KOPT-K1 (cell line): Measurements from ENCODE around the gene SIRT3.

Source experiments
- H3K27ac ChIP-seq: fragments of 200-600 bp; sonication (generic); 2 replicates; pipeline ENCODE4 v1.5.1; 2016; ENCODE audit warnings: antibody characterized with exemption, mild to moderate bottlenecking, low read depth, low read length; ENCODE audit not compliant: poor library complexity, severe bottlenecking
- H3K36me3 ChIP-seq: fragments of 200-600 bp; sonication (generic); 2 replicates; pipeline ENCODE4 v1.5.1; 2017; ENCODE audit warnings: antibody characterized with exemption, mild to moderate bottlenecking, low read length, moderate library complexity; ENCODE audit not compliant: insufficient read depth
- H3K9me3 ChIP-seq: fragments of 200-600 bp; sonication (generic); 2 replicates; pipeline ENCODE4 v1.5.1; 2017; ENCODE audit warnings: antibody characterized with exemption, low read length, mild to moderate bottlenecking; ENCODE audit not compliant: insufficient read depth, poor library complexity, severe bottlenecking

The SIRT3 gene

DNA sequence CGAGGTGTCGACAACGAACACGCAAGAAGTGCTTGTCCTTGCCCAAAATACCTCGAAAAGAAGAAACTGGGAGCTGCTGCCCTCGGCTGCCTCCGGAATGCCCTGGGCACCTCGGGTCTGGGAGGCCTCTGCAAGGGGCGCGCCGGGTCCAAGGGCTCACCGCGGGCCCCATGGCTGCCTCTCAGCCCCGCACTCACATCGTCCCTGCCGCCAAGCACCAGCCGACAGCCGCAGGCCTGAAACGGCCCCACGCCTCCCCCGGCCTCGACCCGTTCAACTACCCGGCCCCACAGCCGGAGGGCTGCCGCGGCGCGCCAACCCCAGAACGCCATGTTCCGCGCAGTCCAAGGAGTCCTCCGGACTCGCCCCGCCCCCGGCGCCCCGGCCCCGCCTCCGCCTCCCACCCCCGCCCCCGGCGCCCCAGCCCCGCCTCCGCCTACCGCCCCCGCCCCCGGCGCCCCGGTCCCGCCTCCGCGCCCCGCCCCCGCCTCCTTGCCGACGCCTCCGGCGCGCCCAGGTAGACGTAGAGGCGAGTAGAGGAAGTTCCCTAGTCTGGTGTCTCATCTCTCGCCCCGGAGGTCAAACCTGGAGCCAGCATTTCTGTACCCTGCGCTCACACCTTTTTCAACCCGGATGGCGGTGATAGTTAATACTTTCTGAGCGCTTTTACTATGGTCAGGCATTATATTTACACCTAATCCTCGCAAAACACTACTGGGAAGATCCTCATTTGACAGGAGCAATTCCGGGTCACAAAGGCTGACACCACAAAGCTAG, at the start of gene SIRT3:
SIRT3 (minus strand) TSS at position 346 of the 777 bp plus-strand sequence; CDS start at position 332, 14 bp downstream.
- H3K27ac ChIP-seq, result peak within 1 kb of the TSS; percentile 85
- H3K36me3 ChIP-seq, result peaks cover 28% of the 10 kb centered on the region
- H3K9me3 ChIP-seq, result no peaks in the 10 kb centered on the region

DNA sequence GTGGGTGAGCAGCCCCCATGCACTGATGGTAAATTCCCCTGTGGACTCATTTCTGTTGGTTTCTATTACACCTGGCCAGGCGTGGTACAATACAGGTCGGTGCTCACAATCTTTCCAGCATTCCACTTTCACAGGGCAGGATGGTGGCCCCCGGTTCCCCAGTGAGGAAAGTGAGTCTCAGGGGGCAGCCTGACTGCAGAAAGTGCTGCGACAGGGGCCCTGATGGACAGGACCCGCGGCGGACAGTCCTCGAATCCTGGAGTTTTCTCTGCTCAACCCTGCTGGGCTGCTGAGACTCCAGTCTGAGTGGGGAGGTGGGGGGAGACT, 49.7 kb upstream of the SIRT3 start:
- Histone ChIP-seq H3K27ac (no peak overlapping the region), H3K36me3 (peaks cover 1% of the 10 kb centered on the region; the same call in 1 of the 2 replicates), H3K9me3 (no peaks in the 10 kb centered on the region)

DNA sequence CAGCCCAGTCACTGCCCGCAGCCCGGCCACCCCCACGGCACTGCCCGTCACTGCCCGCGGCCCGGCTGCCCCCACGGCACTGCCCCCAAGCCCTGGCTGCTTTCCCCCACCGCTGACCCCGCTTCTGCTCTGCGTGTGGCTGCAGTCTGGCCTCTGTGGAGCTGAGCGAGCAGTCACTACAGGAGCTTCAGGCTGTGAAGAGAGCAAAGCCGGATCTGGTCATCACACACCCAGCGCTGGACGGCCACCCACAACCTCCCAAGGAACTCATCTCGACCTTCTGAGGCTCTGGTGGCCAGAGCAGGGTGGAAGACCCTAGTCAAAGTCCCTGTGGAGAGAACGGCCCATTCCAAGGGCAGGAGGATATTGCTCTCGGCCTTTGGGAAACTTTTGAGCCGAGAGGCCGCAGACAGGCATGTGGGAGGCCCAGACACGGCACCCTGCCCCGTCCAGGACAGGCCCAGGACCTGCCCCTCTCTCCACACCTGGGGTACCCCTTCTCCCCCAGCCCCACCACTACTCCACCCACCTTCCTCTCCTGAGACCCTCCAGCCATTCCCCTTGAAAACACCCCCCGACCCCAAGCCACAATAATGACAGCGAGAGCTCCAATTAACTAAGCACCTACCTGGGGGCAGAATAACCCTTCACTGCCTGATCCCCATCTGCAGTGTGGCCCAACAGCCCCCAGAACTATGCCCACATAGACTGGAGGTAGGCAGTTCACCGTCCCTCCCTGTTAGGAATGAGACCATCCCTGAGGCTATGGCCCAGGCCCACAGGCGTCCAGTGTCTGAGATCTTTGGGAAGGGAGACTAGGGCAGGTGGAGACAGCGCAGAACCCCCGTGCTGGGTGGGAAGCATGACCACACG, 49.1 kb upstream of the SIRT3 start:
- Histone ChIP-seq H3K27ac (no peak overlapping the region), H3K9me3 (no peaks in the 10 kb centered on the region), H3K36me3 (no peaks in the 10 kb centered on the region)

DNA sequence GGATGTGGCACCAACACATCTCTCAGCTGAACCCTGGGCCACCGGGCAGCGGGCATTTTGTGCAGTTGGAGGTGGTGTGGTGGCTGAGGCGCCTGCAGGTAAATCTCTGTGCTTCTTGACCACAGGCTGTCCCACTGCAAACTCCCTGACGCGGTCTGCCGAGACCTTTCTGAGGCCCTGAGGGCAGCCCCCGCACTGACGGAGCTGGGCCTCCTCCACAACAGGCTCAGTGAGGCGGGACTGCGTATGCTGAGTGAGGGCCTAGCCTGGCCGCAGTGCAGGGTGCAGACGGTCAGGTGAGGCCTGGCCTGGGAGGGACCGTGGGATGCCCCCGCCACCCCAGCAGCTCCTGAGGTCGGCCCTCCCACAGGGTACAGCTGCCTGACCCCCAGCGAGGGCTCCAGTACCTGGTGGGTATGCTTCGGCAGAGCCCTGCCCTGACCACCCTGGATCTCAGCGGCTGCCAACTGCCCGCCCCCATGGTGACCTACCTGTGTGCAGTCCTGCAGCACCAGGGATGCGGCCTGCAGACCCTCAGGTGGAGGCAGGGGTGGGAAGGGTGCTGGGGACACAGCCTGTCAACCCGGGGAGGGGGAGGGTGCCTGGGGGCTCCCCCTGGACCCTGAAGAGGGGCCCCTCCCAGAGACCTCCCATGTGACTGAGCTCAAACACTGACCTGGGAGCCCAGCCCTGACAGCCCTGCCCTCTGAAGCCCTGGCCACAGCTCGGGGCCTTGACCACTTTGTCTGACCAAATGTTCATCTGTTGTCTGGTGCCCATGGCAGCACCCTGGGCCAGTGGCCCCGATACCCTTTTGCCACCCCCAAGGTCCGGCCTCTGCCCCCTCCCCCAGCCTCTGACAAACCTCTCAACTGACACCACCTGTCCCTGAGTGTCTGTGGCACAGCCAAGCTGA, 48.2 kb upstream of the SIRT3 start:
- H3K27ac ChIP-seq, result no peak overlapping the region
- no peaks in the 10 kb centered on the region for H3K36me3 ChIP-seq
- H3K9me3 ChIP-seq, result no peaks in the 10 kb centered on the region

DNA sequence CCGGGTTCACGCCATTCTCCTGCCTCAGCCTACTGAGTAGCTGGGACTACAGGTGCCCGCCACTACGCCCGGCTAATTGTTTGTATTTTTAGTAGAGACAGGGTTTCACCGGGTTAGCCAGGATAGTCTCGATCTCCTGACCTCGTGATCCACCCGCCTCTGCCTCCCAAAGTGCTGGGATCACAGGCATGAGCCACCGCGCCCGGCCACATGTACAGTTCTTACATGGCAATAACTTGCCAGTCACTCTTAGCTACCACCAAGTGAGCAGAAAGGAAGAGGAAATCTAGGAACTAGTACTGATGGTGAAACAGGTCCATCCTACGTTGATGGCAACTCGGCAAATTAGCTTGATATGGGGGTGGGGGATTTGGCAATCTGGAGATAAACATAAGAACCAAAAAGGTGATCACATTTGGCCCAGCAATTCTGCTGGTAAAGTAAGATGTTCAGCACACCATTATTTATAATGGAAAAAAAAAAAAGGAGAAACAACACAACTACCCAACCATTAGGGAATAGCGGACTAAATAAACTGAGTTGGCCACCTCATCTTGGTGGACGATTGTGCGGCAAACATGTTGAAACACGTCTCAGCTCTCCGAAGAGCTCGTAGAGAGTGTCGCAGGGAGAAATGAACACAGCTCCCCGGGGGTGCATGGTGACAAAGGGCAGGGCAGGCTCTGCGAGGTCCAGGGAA, 47.4 kb upstream of the SIRT3 start:
- Histone ChIP-seq H3K9me3 (no peaks in the 10 kb centered on the region), H3K27ac (no peak overlapping the region), H3K36me3 (no peaks in the 10 kb centered on the region)

DNA sequence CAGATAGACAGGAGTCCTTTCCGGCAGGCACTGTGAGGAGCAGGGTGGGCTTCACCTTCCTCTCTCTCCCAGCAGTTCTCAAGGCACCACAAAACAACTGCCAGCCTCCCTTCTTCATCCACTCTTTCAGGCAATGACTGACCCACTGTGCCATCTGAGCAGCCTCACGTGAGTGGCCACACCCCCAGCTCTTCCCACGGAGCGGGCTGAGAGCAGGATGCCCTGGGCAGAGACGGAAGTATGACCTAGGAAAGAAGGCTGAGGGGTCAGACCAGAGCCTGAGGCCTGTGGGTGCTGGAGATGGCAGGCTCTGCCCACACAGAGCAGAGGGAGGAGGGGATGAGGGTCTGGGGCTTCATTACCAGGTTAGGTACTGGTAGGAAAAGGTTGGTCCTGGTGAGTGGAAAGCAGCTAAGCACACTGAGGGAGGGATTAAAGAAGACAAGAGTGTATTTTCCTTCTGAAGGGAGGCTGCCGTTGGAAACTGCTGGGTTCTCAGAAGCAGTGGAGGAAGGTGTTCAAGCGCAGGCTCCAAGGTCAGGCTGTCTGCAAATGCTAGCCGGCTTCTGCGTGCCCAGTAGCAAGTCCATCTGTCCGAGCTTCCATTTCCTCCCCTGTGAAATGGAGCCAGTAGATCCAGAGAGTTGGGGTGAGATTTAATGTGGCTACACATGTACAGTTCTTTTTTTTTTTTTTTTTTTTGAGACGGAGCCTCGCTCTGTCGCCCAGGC, 46.7 kb upstream of the SIRT3 start:
- Histone ChIP-seq H3K27ac (no peak overlapping the region), H3K9me3 (no peaks in the 10 kb centered on the region), H3K36me3 (no peaks in the 10 kb centered on the region)

DNA sequence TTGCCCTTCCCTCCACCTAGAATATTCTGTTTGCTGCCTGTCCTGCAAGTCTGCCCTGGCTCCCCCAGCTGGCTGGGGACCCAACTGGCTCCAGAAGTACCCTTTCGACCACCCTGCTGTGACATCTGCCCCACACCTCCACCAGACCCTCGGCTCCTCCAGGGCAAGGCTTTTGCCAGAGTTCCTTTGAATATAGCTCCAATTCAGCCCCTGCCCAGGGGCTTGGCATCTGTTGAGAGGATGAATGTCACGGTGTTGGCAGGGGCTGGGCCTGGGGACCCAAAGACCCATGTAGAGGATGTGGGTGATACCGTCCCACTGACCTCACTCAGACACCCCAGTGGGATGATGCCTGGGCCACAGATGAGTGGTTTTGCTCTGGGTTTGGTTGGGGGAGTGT, 46.0 kb upstream of the SIRT3 start:
- no peaks in the 10 kb centered on the region for H3K9me3 ChIP-seq
- no peak overlapping the region for H3K27ac ChIP-seq
- H3K36me3 ChIP-seq, result no peaks in the 10 kb centered on the region

DNA sequence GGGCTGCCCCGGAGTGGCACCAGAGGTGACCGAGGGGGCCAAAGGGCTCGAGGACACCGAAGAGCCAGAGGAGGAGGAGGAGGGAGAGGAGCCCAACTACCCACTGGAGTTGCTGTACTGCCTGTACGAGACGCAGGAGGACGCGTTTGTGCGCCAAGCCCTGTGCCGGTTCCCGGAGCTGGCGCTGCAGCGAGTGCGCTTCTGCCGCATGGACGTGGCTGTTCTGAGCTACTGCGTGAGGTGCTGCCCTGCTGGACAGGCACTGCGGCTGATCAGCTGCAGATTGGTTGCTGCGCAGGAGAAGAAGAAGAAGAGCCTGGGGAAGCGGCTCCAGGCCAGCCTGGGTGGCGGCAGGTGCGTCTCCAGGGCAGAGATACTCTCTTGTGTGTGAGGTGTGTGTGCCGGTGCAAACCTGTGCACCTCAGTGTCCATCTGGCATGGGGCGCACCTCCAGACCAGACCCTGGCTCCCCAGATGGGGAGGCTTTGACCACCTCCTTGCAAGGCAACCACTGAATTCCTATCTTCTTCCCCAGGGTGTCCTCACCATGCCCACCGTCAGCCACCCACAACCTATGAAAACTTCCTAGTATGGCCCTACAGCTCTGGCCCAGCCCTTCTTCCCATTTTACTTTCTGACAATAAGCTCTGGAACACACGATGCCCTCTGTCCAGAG, 45.5 kb upstream of the SIRT3 start:
- Histone ChIP-seq H3K27ac (no peak overlapping the region), H3K36me3 (no peaks in the 10 kb centered on the region), H3K9me3 (peaks cover 3% of the 10 kb centered on the region)

DNA sequence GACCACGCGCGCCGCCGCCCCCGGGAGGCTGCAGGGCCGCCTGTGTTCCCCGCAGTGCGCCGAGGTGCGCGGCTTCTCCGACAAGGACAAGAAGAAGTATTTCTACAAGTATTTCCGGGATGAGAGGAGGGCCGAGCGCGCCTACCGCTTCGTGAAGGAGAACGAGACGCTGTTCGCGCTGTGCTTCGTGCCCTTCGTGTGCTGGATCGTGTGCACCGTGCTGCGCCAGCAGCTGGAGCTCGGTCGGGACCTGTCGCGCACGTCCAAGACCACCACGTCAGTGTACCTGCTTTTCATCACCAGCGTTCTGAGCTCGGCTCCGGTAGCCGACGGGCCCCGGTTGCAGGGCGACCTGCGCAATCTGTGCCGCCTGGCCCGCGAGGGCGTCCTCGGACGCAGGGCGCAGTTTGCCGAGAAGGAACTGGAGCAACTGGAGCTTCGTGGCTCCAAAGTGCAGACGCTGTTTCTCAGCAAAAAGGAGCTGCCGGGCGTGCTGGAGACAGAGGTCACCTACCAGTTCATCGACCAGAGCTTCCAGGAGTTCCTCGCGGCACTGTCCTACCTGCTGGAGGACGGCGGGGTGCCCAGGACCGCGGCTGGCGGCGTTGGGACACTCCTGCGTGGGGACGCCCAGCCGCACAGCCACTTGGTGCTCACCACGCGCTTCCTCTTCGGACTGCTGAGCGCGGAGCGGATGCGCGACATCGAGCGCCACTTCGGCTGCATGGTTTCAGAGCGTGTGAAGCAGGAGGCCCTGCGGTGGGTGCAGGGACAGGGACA, 44.8 kb upstream of the SIRT3 start:
- H3K27ac ChIP-seq, result no peak overlapping the region
- no peaks in the 10 kb centered on the region for H3K36me3 ChIP-seq

DNA sequence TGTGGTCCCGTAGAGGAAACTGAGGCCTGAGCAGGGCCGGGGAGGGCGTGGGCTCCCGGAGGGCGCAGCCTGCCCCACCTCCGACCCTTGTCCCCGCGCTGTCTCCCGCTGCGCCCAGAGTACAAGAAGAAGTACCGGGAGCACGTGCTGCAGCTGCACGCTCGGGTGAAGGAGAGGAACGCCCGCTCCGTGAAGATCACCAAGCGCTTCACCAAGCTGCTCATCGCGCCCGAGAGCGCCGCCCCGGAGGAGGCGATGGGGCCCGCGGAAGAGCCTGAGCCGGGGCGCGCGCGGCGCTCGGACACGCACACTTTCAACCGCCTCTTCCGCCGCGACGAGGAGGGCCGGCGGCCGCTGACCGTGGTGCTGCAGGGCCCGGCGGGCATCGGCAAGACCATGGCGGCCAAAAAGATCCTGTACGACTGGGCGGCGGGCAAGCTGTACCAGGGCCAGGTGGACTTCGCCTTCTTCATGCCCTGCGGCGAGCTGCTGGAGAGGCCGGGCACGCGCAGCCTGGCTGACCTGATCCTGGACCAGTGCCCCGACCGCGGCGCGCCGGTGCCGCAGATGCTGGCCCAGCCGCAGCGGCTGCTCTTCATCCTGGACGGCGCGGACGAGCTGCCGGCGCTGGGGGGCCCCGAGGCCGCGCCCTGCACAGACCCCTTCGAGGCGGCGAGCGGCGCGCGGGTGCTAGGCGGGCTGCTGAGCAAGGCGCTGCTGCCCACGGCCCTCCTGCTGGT, 44.0 kb upstream of the SIRT3 start:
- H3K36me3 ChIP-seq, result no peaks in the 10 kb centered on the region
- peaks cover 10% of the 10 kb centered on the region for H3K9me3 ChIP-seq
- H3K27ac ChIP-seq, result no peak overlapping the region

More for the DNA sequence above, 44.8 kb upstream of the SIRT3 start:
- peaks cover 10% of the 10 kb centered on the region for H3K9me3 ChIP-seq

DNA sequence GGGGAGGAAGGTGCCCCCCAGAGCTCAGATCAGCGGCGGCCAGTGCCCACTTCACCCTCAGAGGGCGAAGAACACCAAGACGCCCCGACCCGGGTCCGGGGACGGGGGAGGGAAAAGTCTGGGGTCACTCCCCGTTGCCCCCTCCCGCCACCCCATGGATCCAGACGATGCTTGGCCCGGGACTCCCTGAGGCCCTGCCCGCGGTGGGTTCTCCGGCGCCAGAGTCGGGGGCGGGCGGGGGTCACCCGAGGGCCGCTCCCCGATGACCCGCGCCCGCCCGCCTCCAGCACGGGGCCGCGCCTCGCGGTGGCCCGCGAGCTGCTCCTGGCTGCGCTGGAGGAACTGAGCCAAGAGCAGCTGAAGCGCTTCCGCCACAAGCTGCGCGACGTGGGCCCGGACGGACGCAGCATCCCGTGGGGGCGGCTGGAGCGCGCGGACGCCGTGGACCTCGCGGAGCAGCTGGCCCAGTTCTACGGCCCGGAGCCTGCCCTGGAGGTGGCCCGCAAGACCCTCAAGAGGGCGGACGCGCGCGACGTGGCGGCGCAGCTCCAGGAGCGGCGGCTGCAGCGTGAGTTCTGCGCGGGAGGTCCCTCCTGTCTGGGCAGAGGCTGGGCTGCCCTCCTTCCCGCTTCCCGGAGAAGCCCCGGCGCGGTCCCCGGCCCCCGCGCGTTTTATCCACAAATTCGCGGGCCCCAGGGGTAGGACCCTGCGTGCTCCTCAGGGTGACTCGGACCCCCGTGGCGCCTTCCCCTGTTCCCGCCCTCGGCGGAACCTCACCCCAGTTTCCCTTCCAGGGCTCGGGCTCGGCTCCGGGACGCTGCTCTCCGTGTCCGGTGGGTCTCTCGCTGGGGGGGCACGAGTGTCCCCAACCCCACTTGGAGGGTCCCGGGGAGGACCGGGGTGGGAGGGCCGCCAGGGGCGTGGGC, 43.2 kb upstream of the SIRT3 start:
- H3K27ac ChIP-seq, result no peak overlapping the region
- H3K36me3 ChIP-seq, result no peaks in the 10 kb centered on the region
- peaks cover 10% of the 10 kb centered on the region for H3K9me3 ChIP-seq
